HG02938 (cell line): Measurements from ENCODE around the gene ZKSCAN3.
"Not testable (repeated sequence)": the region's sequence is repeated elsewhere in the genome, so short reads cannot be mapped to it uniquely, and the experiment has no call there.

Source experiments
- ATAC-seq: cut with Tn5 transposase; IDR thresholded peaks from one replicate; pipeline ENCODE4 v1.9.1; 2021; ENCODE audit warnings: mild to moderate bottlenecking, moderate library complexity; ENCODE audit not compliant: unreplicated experiment

The ZKSCAN3 gene

DNA sequence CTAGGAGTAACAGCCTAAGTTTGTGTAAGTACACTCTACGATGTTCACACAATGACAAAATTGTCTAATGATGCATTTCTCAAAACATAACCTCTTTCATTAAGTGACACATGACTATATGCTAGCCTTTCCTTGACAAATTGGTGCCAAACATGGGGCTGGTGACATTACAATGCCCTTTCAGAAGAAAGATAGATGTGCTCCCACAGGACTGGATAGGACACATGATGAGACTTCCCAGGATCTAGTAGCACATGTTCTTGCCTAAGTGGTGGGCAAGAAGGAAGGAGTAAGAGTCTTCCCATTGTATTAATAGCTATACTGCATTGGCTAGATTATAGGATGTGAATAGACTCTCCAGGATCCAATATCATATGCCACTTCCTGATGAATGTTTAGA, 21.5 kb downstream of the ZKSCAN3 start:
- no peak for ATAC-seq

DNA sequence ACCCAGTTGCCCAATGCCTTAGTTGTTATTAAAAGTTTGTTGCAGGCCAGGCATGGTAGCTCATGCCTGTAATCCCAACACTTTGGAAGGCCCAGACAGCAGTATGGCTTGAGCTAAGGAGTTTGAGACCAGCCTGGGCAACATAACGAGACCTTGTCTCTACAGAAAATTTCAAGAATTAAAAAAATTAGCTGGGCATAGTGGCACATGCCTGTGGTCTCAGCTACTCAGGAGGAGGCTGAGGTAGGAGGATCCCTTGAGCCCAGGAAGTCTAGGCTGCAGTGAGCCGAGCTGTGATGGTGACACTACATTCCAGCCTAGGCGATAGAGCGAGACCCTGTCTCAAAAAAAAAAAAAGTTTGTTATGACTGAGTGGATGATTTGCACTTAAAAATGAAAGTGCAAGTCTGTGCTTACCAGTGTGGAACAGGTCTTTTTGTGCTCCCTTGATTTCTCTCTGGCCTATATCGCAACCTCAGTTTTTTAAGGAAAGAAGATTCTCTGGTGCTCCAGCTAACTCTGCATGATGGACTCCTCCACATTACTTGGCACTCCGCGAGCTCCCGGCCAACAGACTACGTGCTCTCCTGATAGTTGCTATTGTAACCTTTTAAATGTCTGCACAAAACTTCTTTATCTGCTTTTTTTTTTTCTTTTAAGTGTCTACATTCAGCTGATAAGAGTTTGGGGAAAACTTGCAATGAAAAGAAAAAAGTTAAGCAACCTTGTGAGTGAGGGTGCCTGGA, 22.1 kb downstream of the ZKSCAN3 start:
- no peak for ATAC-seq

DNA sequence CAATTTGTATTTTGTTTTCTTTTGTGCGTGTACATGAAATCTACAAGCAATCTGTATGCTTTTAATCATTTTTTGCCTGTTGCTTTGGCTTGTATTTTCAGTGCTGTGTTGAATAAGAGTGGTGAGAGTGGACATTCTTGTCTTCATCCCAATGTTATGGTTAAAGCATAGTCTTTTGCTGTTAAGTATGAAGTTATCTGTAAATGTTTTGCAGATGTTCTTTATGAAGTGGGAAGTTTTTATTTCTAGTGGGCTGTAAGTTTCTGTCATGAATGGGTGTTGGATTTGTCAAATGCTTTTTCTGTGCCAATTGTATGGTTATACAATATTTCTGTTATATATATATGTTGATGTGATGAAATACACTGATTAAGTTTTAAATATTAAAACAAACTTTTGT, 24.2 kb downstream of the ZKSCAN3 start:
- no peak for ATAC-seq

DNA sequence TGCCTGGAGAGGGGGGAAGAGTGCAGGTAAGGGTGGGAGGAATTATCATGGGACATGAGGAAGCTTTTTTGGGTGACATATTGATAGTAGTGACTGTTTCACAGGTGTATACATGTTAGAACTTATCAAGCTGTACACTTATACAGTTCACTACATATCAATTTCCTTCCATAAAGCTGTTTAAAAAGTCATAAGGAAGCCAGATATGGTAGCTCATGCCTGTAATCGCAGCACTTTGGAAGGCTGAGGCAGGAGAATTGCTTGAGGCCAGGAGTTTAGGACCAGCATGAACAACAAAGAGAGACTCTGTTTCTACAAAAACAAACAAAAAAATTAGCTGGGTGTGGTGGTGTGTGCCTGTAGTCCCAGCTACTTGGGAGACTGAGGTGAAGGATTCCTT, 28.1 kb downstream of the ZKSCAN3 start:
- ATAC-seq: no peak

DNA sequence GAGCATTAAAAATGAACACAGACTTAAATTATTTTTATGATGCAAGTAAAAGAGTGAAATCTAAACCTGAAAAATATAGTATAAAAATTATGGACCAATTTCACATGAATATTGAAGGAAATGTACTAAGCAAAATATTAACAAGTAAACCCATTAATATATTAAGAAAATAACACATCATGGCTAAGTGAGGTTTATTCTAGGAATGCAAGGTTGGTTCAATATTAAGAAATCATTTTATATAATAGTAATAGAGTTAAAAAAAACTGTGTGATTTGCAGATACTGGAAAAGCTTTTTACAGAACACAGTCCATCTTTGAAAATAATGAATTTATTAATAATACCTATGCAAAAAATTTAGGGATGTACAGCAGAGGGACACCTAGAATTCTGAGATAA, 28.9 kb downstream of the ZKSCAN3 start:
- no peak for ATAC-seq

DNA sequence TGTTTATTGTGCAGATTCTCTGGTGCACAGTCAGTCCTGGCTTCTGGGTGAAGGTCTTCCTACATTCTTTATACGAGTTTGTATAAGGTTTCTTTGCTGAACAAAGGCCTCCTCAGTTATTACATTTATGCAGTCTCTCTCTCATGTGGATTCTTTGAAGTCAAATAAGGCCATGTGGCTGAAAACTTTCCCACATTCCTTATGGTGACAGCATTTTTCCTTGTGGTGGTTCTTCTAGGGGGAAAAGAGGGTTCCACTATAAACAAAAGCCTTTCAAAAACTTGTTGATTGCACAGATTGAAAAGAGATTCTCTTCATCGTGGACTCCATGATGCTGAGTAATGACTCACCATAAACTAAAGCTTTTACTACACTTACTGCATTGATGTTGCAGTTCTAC, 30.6 kb downstream of the ZKSCAN3 start:
- no peak for ATAC-seq

DNA sequence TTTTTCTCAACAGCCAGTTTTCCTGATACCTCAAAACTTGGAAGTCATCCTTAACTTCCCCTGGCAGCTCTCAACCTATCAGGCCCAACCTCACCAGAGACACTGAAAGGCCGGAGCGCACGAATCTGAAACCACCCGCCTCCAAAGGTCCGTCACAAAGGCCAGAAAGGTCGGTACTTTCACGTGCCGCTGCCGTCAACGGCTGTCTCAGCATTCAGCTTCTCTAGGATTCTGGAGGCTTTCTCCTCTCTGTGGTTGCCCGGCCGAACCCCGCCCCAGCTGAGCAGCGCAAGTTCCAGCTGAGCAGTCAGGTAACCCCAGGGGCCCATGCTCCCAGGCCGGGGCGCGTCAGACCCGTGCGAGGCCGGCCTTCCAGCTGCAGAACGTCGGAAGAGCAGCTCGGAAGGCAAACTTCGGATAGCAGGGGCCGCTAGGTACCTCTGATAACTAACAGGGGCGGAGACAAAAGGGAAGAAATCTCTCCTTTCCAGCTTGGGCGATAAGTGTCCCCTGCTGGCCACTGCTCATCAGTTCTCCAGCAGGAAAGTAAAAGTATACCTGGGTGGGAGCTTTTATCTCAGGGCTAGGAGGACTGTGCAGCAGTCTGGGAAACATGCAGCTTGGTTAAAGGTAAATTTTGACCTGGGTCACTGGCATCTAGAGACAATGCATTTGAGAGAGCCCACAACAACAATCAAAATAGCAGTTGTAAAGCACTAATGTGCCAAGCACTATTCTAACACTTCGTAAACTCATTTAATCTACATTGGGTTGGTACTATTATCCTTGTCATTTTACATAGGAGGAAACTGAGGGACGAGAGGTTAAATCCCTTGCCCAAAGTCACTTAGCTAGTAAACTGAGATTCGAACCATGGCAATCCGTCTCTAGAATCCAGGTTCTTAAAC, 33.7 kb downstream of the ZKSCAN3 start:
- peak; percentile 90 for ATAC-seq

DNA sequence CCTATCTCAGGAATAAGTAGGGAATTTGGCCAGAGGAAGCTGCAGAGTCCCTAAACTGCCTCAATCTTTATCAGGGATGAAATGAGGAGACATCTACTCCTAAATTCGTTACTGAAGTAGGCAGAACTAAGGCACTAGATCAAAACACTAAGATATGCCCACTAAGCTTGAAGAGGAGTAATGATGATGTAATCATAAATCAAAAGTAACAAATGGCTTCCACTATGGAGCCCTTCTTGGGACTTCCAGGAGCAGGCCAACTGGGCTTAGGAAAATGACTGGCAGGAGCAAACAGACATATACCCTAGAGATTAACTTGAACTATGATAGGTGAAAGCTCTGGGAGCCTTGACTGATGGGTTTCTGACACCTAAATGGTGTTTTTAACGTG, 34.4 kb downstream of the ZKSCAN3 start:
- ATAC-seq: no peak

DNA sequence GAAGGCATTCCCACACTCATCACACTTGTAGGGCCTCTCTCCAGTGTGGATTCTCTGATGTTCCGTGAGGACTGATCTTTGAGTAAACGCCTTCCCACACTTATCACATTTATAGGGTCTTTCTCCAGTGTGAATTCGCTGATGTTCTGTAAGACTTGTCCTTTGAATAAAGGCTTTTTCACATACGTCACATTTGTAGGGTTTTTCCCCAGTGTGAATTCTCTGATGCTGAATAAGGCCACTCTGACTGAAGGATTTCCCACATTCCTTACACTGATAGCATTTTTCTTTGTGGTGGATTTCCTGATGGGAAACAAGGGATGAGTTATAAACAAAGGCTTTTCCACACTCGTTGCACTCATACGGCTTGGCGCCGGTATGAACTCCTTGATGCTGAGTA, 40.9 kb downstream of the ZKSCAN3 start:
- ATAC-seq: no peak

DNA sequence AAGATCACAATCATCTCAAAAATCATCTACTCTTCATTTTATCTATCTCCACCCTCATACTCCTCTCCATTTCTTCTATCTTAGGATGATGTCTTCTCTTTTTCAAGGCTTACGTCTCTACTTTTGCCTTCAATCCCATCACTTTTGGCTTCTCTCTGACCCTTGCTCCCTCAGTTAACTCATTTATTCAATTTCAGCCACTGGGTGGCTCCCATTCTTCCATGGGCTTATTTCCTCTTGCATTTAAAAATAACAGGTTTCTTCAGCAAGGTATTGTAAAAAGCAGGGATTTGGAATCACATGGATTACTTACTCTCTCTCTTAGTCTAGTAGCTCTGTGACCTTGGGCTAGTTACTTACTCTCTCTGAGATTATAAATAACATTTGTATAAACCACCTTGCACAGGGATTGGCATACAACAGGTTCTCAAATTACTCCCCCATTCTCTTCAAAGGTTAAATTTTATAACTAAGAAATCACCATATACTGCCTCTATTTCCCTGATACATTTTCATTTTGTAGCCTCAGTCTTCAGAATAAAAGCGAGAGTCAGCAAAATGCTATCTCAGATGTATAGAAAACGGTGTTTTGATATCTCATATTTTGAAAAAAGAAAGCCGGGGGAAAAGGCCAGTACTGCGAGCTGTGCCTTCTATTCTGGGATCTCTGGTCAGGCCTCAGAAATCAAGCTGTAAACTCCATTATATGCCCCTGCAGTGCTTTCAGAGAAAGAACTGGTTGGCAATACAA, 44.3 kb downstream of the ZKSCAN3 start:
- no peak for ATAC-seq

DNA sequence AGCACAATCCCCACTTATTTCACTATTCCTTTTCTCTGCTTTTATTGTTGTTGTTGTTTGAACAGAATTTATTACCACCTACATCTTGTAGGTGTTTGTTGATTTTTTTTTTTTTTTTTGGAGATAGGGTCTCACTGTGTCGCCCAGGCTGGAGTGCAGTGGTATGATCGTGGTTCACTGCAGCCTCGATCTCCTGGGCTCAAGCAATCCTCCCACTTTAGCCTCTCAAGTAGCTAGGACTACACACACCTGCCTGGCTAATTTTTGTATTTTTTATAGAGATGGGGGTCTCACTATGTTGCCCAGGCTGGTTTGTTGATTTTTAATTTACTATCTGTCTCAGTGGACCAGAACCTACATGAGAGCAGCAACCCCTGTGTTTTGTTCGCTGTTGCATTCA, 46.2 kb downstream of the ZKSCAN3 start:
- ATAC-seq: no peak

DNA sequence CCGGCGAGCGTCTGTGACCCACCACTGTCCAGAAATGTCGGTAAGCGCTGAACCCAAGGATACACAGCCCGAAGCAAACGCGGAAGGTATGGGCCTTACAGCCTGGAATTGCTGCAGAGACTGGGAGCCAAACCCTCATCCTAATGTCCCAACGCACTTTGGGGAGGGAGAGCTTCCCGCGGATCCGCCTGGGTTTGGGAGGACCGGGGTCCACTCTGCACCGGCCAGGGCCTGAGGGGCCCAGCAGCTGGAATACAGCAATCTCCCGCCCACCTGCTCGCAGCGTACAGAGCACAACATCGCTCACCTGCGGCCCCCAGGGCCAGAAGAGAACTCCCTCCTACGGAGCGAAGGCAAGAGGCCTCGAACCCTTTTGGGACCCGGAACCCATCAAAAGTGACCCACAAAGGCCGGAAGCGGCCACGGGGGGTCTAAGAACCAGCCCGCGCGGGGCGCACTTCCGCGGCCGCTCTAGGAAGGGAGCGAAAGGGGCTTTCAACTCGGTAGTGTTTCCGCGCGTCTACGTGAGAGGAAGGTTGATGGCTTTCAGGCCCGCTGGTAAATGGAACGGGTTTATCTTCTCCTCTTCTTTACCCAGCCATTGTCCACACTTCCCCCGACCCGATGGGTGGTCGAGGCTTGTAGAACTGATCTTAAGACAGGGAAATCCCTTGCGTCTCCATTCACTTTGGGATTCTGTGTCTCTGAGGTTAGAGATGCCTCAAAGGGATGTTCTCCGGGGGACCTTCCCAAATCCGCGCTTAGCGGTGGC, 49.8 kb downstream of the ZKSCAN3 start, which contains the start of gene ZSCAN12:
TSS of gene ZSCAN12 (minus strand) at position 398 of the 772 bp plus-strand sequence. CDS start 1,342 bp downstream, outside the sequence.
- ATAC-seq: peak; percentile 81

DNA sequence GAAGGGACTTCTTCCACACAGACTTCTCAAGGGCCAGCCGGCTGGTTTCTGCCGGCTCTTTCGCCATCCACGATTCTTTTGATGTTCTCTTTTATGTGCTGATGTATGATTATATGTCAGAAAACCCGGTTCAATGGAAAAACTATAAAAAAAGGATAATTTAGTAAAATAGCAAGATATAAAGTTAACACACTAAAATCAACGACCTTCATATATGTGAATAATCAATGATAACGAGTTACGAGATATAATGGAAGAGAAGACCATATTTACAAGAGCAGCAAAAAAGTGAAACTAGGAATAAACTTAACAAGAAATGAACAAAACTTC, 50.3 kb downstream of the ZKSCAN3 start:
- no peak for ATAC-seq

DNA sequence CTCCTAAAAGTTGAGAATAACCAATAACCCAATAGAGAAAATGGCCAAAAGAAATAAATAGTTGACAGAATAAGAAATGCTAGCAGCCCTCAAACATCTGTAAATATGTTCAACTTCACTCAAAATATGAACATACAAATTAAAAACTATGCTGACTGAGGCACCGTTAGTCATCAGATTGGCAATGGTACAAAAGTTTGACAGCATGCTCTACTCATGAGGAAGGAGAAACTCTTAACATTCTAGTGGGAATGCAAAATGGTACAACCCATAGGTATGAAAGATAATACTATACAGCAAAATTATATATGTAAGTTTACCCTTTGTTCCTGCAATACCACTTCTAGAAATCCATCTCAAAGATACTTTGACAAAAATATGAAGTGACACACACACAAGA, 51.4 kb downstream of the ZKSCAN3 start:
- ATAC-seq: no peak

DNA sequence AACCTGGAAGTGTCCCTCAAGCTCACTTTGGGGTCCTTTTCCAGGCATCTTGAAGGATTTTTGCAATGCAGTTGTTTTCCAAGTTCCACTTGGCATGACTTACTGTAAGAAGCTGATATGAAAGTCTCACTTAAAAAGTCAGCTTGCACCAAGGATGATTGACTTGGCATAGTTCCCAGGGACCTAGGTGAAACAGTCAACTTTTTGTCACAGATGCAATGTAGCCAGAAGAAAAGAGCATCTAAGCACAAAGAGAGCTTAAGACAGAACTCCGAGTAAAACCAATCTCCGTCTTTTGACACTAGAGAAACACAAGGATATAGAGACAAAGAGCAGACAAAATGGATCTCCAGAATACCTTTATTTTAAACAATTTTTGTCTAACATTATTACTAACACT, 52.5 kb downstream of the ZKSCAN3 start:
- ATAC-seq: no peak

DNA sequence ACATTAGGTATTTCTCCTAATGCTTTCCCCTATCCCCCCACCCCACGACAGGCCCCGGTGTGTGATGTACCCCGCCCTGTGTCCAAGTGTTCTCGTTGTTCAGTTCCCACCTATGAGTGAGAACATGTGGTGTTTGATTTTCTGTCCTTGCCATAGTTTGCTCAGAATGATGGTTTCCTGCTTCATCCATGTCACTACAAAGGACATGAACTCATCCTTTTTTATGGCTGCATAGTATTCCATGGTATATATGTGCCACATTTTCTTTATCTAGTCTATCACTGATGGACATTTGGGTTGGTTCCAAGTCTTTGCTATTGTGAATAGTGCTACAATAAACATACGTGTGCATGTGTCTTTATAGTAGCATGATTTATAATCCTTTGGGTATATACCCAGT, 54.2 kb downstream of the ZKSCAN3 start:
- ATAC-seq: not testable (repeated sequence)

DNA sequence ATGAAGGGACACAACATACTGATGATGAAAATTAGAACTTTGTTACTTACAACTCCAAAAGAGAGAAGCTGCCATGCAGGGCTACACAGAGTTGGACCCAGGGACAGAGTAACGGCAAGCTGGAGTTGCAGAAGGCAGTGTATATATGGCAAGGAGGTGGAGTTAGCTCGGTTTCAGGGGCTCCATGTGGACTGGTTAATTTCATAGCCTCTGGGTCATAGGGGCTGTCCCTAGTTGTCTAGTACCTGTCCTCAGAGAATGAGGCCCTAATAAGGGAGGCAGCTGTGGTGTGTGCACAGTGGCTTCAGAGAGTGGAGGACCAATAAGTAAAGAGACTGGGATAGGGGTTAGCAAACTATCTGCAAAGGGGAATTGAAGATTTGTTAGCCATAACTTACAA, 57.7 kb downstream of the ZKSCAN3 start:
- ATAC-seq: no peak

DNA sequence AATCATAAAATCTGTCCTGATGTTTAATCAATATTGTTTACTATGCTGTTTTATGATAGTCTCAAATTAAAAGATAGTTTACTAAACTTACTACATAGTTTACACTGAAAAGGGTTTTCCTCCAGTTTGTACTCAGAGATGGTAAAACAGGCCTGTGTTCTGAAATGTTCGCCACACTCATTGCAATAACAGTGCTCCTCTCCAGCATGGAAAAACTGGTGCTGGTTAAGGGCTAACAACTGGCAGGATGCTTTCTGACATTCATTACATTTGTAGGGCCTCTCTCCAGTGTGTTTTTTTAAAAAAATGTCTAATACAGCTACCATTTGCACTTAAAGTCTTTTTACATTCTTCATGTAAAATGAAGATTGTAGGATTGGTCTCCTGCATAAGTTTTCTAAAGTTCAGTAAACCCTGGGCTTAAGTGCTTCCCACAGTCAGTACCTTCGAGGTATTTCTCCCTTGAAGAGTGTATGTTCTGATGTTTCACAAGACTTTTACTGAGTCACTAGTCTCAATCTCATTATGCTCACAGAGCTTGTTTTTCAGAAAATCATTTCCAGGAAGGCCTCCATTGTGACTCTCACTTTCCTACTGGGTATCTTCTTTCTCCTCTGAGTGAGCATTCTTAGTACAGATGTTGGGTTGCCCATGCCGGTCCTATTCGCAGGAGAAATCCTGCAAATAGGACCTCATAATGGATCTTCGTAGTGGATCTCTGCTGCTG, 58.5 kb downstream of the ZKSCAN3 start:
- no peak for ATAC-seq

DNA sequence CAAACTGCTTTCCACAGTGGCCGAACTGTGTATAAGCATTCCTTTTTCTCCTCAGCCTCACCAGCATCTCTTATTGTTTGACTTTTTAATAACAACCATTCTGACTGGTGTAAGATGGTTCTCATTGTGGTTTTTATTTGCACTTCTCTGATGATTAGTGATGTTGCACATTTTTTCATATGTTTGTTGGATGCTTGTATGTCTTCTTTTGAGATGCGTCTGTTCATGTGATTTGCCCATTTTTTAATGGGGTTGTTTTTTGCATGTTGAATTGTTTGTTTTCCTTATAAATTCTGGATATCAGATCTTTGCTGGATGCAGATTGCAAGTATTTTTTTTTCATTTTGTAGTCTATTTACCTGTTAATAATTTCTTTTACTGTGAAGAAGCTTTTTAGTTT, 61.0 kb downstream of the ZKSCAN3 start:
- ATAC-seq: no peak

DNA sequence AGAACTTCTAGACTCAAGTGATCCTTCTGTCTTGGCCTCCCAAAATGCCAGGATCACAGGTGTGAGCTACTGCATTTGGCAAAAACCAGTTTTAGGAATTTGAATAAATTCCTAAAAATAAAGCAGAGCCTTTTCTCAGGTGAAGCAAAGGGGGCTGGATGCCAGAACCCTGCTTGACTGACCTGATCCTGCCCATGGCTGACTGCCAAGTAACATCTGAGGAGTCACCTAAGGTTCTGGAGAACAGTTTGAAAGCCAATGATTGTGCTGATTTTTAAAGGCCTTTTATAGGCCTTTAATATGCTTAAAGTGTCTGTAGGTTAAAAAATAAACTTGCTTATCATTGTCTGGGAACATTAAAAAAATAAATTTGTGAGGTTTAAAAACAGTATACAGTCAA, 63.9 kb downstream of the ZKSCAN3 start:
- no peak for ATAC-seq
